GM12875 (cell line): Measurements from ENCODE around the gene LMO7.
"Not testable (repeated sequence)": the region's sequence is repeated elsewhere in the genome, so short reads cannot be mapped to it uniquely, and the experiment has no call there.

Source experiments
- H3K4me3 ChIP-seq: one replicate; pipeline ENCODE4 v1.5.1; 2011; ENCODE audit warnings: low read depth, low read length, control low read depth
- CTCF ChIP-seq: IDR thresholded peaks from 2 replicates; pipeline ENCODE4 v1.5.1; 2011; ENCODE audit warnings: low read depth, mild to moderate bottlenecking, control low read depth, inconsistent platforms, low read length, moderate library complexity, borderline replicate concordance; ENCODE audit not compliant: insufficient read depth

LMO7 gene

GRCh38 chr13:75736173-75736572 lies 100.0 kb downstream of the LMO7 start:
- TF ChIP-seq CTCF, result no peak
- H3K4me3 ChIP-seq, result no peak overlapping the region

- H3K4me3 ChIP-seq, result no peak overlapping the region
- TF ChIP-seq CTCF, result no peak
Measured at GRCh38 chr13:75738841-75739240, 102.7 kb downstream of the LMO7 start.

- no peak for TF ChIP-seq CTCF
- no peak overlapping the region for H3K4me3 ChIP-seq
Measured at GRCh38 chr13:75739244-75739868, 103.2 kb downstream of the LMO7 start.

GRCh38 chr13:75740031-75740430 lies 103.9 kb downstream of the LMO7 start:
- no peak overlapping the region for H3K4me3 ChIP-seq
- no peak for TF ChIP-seq CTCF

GRCh38 chr13:75743072-75743471 lies 106.9 kb downstream of the LMO7 start:
- not testable (repeated sequence) for H3K4me3 ChIP-seq

- no peak for TF ChIP-seq CTCF
- H3K4me3 ChIP-seq, result no peak overlapping the region
Measured at GRCh38 chr13:75744127-75744526, 108.0 kb downstream of the LMO7 start.

GRCh38 chr13:75745387-75745786 lies 109.3 kb downstream of the LMO7 start:
- TF ChIP-seq CTCF, result no peak
- no peak overlapping the region for H3K4me3 ChIP-seq

GRCh38 chr13:75748874-75749273 lies 112.7 kb downstream of the LMO7 start:
- TF ChIP-seq CTCF, result no peak
- H3K4me3 ChIP-seq, result no peak overlapping the region
